ENCODE data around the gene HDAC9.

HDAC9 gene

DNA sequence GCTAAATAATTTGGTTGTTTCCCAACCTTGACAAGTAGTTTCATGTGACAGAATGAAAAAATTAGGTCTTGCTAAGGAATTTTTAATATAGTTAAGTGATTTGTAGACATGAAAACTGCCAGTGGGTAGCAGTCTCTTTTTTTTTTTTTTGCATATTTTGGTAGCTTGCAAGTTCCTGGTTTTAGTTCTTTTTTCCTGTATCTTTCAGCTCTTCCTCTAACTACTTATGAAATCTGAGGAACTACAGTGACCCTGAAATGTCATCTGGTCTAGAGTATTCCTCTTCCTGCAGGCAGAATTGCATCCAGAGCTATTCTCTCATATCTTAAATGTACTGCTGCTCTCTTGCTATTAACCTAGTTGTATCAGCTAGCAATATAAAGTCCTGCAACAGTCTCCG is 160.4 kb downstream of the HDAC9 start:
- Histone ChIP-seq H3K27me3 (ENCODE audit: low read length) (no peaks in the 10 kb centered on the region), H3K4me3 (ENCODE audit: insufficient read depth, low read length, poor library complexity, severe bottlenecking) (no peak overlapping the region), H4K20me1 (ENCODE audit: low read depth, low read length) (no peaks in the 10 kb centered on the region), H3K9ac (ENCODE audit: low read length) (no peak overlapping the region), H3K79me2 (ENCODE audit: insufficient read depth, low read length) (no peaks in the 10 kb centered on the region), H3K9me3 (ENCODE audit: insufficient read depth, low read length) (no peaks in the 10 kb centered on the region), H3K4me2 (ENCODE audit: low read depth, low read length, poor library complexity, severe bottlenecking) (no peak overlapping the region), H3K9me2 (replicated peaks; ENCODE audit: insufficient read depth, low read length) (no peaks in the 10 kb centered on the region), H2AFZ (ENCODE audit: low read depth, low read length, severe bottlenecking) (no peak overlapping the region), H3K27ac (ENCODE audit: low read depth, low read length) (no peak overlapping the region), H3F3A (ENCODE audit: insufficient read depth) (no peaks in the 10 kb centered on the region), H3K36me3 (ENCODE audit: low read length) (no peaks in the 10 kb centered on the region)
- TF ChIP-seq, protein P1, sequence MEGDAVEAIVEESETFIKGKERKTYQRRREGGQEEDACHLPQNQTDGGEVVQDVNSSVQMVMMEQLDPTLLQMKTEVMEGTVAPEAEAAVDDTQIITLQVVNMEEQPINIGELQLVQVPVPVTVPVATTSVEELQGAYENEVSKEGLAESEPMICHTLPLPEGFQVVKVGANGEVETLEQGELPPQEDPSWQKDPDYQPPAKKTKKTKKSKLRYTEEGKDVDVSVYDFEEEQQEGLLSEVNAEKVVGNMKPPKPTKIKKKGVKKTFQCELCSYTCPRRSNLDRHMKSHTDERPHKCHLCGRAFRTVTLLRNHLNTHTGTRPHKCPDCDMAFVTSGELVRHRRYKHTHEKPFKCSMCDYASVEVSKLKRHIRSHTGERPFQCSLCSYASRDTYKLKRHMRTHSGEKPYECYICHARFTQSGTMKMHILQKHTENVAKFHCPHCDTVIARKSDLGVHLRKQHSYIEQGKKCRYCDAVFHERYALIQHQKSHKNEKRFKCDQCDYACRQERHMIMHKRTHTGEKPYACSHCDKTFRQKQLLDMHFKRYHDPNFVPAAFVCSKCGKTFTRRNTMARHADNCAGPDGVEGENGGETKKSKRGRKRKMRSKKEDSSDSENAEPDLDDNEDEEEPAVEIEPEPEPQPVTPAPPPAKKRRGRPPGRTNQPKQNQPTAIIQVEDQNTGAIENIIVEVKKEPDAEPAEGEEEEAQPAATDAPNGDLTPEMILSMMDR (IDR thresholded peaks at IDR 0.05; ENCODE audit: insufficient read depth, low read length, poor library complexity, severe bottlenecking), result no peak
- no peak for TF ChIP-seq EZH2phosphoT487 (conservative IDR thresholded peaks at IDR 0.05; ENCODE audit: low read length)

DNA sequence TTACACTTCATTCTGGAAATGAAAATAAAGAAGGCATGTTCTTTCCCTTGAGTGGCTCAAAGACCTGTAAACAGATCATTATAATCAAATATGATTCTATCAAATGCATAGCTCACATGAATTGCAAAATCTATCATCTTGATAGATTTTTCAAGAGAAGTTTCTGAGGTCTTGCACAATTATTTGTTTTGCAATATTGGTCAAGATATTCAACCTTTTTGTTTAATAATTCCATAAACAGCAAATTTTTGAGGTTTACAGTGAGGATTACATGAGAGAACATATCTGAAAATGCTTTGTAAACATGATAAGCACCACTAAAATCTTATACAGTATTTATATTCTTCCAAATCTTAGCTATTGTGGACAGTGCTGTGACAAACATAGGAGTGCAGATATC is 160.8 kb downstream of the HDAC9 start:
- no peak overlapping the region for H3K9ac ChIP-seq (ENCODE audit: low read length)
- no peaks in the 10 kb centered on the region for H3K9me2 ChIP-seq (replicated peaks; ENCODE audit: insufficient read depth, low read length)
- no peak overlapping the region for H2AFZ ChIP-seq (ENCODE audit: low read depth, low read length, severe bottlenecking)
- no peaks in the 10 kb centered on the region for H3K9me3 ChIP-seq (ENCODE audit: insufficient read depth, low read length)
- TF ChIP-seq, protein P1 (IDR thresholded peaks at IDR 0.05; ENCODE audit: insufficient read depth, low read length, poor library complexity, severe bottlenecking), result no peak
- no peak for TF ChIP-seq EZH2phosphoT487 (conservative IDR thresholded peaks at IDR 0.05; ENCODE audit: low read length)
- H3F3A ChIP-seq (ENCODE audit: insufficient read depth), result no peaks in the 10 kb centered on the region
- H3K79me2 ChIP-seq (ENCODE audit: insufficient read depth, low read length), result no peaks in the 10 kb centered on the region
- H3K36me3 ChIP-seq (ENCODE audit: low read length), result no peaks in the 10 kb centered on the region
- H3K27me3 ChIP-seq (ENCODE audit: low read length), result no peaks in the 10 kb centered on the region
- H4K20me1 ChIP-seq (ENCODE audit: low read depth, low read length), result no peaks in the 10 kb centered on the region
- H3K4me2 ChIP-seq (ENCODE audit: low read depth, low read length, poor library complexity, severe bottlenecking), result no peak overlapping the region
- H3K4me3 ChIP-seq (ENCODE audit: insufficient read depth, low read length, poor library complexity, severe bottlenecking), result no peak overlapping the region
- H3K27ac ChIP-seq (ENCODE audit: low read depth, low read length), result no peak overlapping the region

- no peaks in the 10 kb centered on the region for H3K27me3 ChIP-seq (ENCODE audit: low read length)
- H3K9me2 ChIP-seq (replicated peaks; ENCODE audit: insufficient read depth, low read length), result no peaks in the 10 kb centered on the region
- no peaks in the 10 kb centered on the region for H3K36me3 ChIP-seq (ENCODE audit: low read length)
- no peaks in the 10 kb centered on the region for H3K9me3 ChIP-seq (ENCODE audit: insufficient read depth, low read length)
- no peak overlapping the region for H2AFZ ChIP-seq (ENCODE audit: low read depth, low read length, severe bottlenecking)
- H3K9ac ChIP-seq (ENCODE audit: low read length), result no peak overlapping the region
- no peaks in the 10 kb centered on the region for H3K79me2 ChIP-seq (ENCODE audit: insufficient read depth, low read length)
- H3K27ac ChIP-seq (ENCODE audit: low read depth, low read length), result no peak overlapping the region
- no peak for TF ChIP-seq EZH2phosphoT487 (conservative IDR thresholded peaks at IDR 0.05; ENCODE audit: low read length)
- TF ChIP-seq, protein P1 (IDR thresholded peaks at IDR 0.05; ENCODE audit: insufficient read depth, low read length, poor library complexity, severe bottlenecking), result no peak
- H3K4me2 ChIP-seq (ENCODE audit: low read depth, low read length, poor library complexity, severe bottlenecking), result no peak overlapping the region
- no peak overlapping the region for H3K4me3 ChIP-seq (ENCODE audit: insufficient read depth, low read length, poor library complexity, severe bottlenecking)
- H4K20me1 ChIP-seq (ENCODE audit: low read depth, low read length), result no peaks in the 10 kb centered on the region
- H3F3A ChIP-seq (ENCODE audit: insufficient read depth), result no peaks in the 10 kb centered on the region
Measured at GRCh38 chr7:18659746-18660145, 164.2 kb downstream of the HDAC9 start.
